ENCODE data around the gene KIRREL3.
A peak's percentile ranks its signal among the peaks of the same experiment; 100 is the strongest.

KIRREL3 gene

GRCh38 chr11:126926376-126926791 is 74.2 kb downstream of the KIRREL3 start:
- in situ Hi-C loops (cut with HindIII; ENCODE audit: low pct_ligation_motif_present, low pct_unique_long_range_greater_than_20kb, low sequenced_read_pairs): no loop called here
- DNase-seq: no peak

GRCh38 chr11:126925321-126926093 is 75.1 kb downstream of the KIRREL3 start:
- in situ Hi-C loops (cut with HindIII; ENCODE audit: low pct_ligation_motif_present, low pct_unique_long_range_greater_than_20kb, low sequenced_read_pairs): no loop called here
- DNase-seq: no peak

DNA sequence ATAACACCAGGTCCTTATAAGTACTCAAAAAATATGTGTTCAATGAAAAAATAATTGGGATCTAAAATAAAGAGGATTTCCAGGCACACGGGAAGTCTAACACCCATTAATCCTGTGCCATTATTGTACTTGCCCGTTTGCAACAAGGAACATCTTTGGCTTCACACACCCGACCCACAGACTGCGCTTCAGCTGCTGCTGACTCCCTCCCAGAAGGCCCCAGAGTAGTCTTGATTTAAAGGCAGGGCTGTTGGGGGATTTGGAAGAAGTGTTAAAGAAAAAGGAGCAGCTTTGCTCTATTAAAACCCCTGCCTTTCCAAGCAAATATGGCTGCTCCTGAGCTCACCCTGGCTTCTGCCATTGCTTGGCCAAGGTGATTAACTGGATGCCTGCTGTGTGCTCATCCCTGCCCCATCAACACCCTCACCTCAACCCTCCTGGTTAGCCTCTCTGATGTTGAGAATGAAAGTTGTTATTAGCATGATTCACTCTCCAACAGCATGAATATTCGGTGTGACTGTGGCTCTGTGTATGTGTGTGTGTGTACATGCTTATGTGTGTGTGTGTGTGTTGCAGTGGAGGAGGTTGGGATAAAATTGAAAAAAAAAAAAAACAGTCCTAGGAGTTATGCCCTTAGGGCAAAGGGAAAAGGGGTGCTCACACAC is 76.1 kb downstream of the KIRREL3 start:
- in situ Hi-C loops (cut with HindIII; ENCODE audit: low pct_ligation_motif_present, low pct_unique_long_range_greater_than_20kb, low sequenced_read_pairs): no loop called here
- no peak for DNase-seq

DNA sequence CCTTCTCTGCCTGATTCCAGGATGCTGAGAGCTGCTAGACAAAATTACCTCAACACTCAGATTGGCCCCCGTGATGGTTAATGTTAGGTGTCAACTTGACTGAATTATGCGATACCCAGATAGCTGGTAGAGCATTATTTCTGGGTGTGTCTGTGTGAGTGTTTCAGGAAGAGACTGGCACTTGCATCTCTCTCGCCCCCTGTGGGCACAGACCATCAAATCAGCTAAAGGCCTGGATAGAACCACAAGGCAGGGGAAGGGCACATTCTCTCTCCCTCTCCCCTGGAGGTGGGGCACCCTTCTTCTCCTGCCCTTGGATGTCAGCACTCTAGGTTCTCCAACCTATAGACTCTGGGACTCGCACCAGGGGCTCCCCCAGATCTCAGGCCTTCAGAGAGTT is 79.7 kb downstream of the KIRREL3 start:
- in situ Hi-C loops (cut with HindIII; ENCODE audit: low pct_ligation_motif_present, low pct_unique_long_range_greater_than_20kb, low sequenced_read_pairs): no loop called here
- peak; percentile 39 for DNase-seq

- in situ Hi-C loops (cut with HindIII; ENCODE audit: low pct_ligation_motif_present, low pct_unique_long_range_greater_than_20kb, low sequenced_read_pairs): no loop called here
Observed at GRCh38 chr11:126919147-126919823, 81.3 kb downstream of the KIRREL3 start.

DNA sequence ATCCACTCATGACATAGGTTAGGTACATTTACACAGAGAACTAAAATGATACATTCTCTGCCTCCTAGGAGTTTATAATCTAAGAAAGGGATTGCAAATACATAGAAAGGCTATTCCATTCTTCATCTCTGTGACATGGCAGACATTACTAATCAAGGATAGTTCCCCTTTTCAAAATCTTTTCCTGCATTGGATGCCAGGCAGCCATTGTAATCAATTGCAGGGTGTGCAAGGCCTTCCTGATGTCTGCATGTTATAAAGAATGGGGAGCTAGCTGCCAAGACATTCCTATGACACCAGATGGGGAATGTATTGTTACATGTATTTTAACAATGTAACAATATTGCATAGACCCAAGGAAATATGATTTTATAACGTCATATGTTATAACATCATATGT is 82.0 kb downstream of the KIRREL3 start:
- in situ Hi-C loops (cut with HindIII; ENCODE audit: low pct_ligation_motif_present, low pct_unique_long_range_greater_than_20kb, low sequenced_read_pairs): no loop called here
- peak; percentile 41 for DNase-seq

More at GRCh38 chr11:126919147-126919823, 81.3 kb downstream of the KIRREL3 start:
- DNase-seq: no peak

DNA sequence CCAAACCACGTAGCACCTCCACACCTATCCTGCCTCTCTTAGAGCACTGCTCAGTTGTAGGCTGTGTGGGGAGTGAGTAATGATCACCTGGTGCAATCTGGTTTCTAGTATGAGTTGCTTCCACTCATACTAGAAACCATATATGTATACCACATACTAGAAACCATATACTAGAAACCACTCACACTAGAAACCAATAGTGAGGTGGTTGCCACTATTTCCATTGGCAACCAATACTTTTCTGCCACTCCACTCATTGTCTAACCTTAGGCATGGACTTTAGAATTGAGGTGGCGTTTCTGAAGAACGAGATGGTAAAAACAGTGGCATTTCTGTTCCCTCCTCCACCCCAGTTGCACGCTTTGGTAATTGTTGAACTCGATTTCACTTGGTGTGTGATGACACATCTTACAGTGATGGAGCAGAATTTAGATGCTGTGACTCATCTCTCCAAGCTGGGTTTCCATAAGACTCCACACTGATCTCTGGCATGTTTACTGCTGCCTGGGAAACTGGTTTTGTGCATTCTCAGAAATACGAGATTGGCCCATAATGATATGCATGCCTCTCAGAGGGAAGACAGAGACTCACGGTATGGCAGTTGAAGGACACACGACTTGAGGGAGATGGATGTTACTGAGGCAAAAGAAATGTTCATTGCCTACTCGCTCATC is 82.9 kb downstream of the KIRREL3 start:
- peak; percentile 96 for DNase-seq
- in situ Hi-C loops (cut with HindIII; ENCODE audit: low pct_ligation_motif_present, low pct_unique_long_range_greater_than_20kb, low sequenced_read_pairs): no loop called here

DNA sequence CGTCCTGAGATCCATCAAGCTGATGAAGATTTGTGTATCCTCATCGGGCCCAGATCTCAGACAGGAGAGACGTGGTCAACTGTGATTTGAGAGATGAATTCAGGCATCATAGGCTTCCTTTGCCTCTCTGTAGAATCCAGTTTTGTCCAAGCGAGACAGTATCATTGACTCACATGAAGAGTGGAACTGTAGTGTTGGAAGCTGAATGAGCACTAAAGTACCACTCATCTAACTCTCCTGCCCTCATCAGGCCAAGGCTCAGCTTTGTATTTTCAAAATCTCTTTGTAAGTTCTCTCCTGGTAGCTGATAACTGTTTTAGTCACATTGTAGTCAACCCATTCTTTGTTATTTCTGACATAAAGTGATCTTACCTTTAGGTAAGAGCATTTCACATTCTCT is 85.1 kb downstream of the KIRREL3 start:
- in situ Hi-C loops (cut with HindIII; ENCODE audit: low pct_ligation_motif_present, low pct_unique_long_range_greater_than_20kb, low sequenced_read_pairs): no loop called here
- no peak for DNase-seq

DNA sequence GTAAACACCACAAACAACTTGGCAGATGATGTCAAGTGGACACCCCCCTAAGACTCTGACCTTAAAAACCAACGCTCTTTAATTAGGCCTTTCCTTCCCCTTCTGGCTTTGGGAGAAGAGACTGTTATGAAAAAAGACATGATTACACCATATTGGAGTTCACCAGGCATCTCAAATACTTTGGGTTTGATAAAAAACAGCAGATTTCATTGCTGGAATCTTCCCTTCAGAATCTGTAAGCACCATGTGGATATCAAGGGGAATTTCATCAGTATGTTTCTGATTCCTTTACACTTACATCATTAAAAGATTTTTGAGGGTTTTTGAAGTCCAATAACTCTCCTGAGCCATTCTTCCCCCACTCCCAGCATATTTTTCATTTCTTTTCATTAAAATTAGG is 85.6 kb downstream of the KIRREL3 start:
- no peak for DNase-seq
- in situ Hi-C loops (cut with HindIII; ENCODE audit: low pct_ligation_motif_present, low pct_unique_long_range_greater_than_20kb, low sequenced_read_pairs): no loop called here

DNA sequence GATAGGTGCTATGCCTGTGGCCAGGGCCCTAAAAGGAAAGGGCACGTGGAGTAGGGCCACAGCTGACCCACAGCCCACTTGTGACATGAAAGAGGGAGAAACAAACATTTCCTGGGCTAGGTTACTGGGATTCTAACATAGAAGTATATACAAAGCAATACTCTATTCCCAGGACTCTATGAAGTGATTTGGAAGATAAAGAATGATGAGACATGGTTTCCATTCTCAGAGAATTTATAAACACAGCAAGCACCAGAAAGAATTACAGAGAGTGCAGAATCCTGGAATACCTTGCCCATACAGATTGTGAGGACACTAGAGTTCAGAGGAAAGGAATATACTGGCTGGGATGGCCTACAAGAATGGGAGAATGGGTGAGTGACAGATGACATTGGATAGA is 86.4 kb downstream of the KIRREL3 start:
- no peak for DNase-seq

GRCh38 chr11:126904520-126904919 is 96.0 kb downstream of the KIRREL3 start:
- in situ Hi-C loops (cut with HindIII; ENCODE audit: low pct_ligation_motif_present, low pct_unique_long_range_greater_than_20kb, low sequenced_read_pairs): no loop called here
- DNase-seq: no peak

More for the DNA sequence above, 86.4 kb downstream of the KIRREL3 start:
- in situ Hi-C loops (cut with HindIII; ENCODE audit: low pct_ligation_motif_present, low pct_unique_long_range_greater_than_20kb, low sequenced_read_pairs): no loop called here

GRCh38 chr11:126901783-126902182 is 98.8 kb downstream of the KIRREL3 start:
- in situ Hi-C loops (cut with HindIII; ENCODE audit: low pct_ligation_motif_present, low pct_unique_long_range_greater_than_20kb, low sequenced_read_pairs): no loop called here
- DNase-seq: no peak

GRCh38 chr11:126899961-126900748 is 100.4 kb downstream of the KIRREL3 start:
- in situ Hi-C loops (cut with HindIII; ENCODE audit: low pct_ligation_motif_present, low pct_unique_long_range_greater_than_20kb, low sequenced_read_pairs): no loop called here
- DNase-seq: no peak

- in situ Hi-C loops (cut with HindIII; ENCODE audit: low pct_ligation_motif_present, low pct_unique_long_range_greater_than_20kb, low sequenced_read_pairs): no loop called here
- no peak for DNase-seq
Observed at GRCh38 chr11:126898802-126899201, 101.8 kb downstream of the KIRREL3 start.

DNA sequence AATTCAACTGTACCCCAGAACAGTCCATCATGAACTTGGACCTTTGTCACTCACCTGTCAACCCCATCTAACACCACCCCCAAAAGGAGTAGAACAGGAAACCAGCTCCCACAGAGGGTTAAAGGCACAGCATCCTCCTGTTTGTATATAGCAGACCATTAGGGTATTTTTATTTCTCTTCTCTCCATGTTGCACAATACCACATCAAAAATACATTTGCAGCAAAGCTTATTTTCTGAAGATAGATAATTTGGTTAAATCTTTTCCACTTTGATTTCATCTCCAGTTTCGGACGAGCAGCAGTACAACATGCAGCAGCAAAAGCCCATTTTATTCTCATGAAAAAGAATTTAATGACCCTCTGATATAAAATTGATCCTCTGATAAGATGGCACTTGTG is 103.1 kb downstream of the KIRREL3 start:
- DNase-seq: no peak
- in situ Hi-C loops (cut with HindIII; ENCODE audit: low pct_ligation_motif_present, low pct_unique_long_range_greater_than_20kb, low sequenced_read_pairs): no loop called here

DNA sequence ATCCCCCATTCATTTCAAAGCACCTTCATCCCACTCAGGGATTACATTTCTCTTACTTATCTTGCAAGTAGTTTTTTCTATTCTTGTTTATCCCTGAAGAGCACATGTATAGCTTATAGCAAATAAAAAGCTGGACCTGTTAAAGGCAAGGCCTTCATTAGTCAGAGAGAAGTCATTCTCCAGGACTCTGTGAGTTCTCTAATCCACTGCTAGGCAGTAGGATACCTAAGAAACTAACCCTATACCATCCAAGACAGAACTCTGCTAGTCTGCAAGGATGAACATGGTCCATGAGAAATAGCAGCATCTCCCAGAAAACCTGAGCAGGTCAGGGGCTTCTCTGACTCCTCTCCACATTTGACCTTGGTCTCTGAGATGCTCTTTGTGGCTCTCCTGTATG is 104.5 kb downstream of the KIRREL3 start:
- in situ Hi-C loops (cut with HindIII; ENCODE audit: low pct_ligation_motif_present, low pct_unique_long_range_greater_than_20kb, low sequenced_read_pairs): no loop called here

DNA sequence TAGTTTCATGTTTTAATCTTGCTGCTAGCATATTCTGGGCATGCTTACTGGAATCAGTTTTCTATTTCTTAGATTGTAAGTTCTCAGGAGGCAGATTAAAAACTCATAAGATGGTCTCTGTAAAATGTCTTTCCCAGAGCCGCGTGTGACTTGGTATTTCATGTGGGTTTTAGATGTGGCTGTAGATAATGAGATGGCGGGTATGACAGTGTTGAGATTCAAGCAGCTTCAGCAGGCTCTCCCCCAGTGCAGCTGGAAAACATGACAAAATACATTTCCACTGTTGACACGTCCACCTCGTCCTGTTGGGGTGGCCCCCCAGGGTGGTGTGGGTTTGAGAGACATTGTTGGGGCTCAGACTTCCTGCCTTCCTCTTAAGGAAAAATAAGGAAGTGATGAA is 106.8 kb downstream of the KIRREL3 start:
- in situ Hi-C loops (cut with HindIII; ENCODE audit: low pct_ligation_motif_present, low pct_unique_long_range_greater_than_20kb, low sequenced_read_pairs): no loop called here
- DNase-seq: no peak

More for the DNA sequence above, 104.5 kb downstream of the KIRREL3 start:
- DNase-seq: no peak

GRCh38 chr11:126892756-126893155 is 107.8 kb downstream of the KIRREL3 start:
- in situ Hi-C loops (cut with HindIII; ENCODE audit: low pct_ligation_motif_present, low pct_unique_long_range_greater_than_20kb, low sequenced_read_pairs): no loop called here
- no peak for DNase-seq
